Fibroblast of lung (primary cell): ENCODE measurements around the gene TMEM242. TPM values are rescaled to one million over a fixed set of nuclear protein-coding genes. Genes with fewer than 3 reads are reported as not detected.

Experiments used
- DNase-seq, 2 donors: peaks; one replicate each; pipeline versions ENCODE4 v3.0.0 to v3.0.0-alpha.2; 2010; ENCODE audit warnings: low read depth in 2 of 2
- H2AFZ ChIP-seq: 2 replicates; pipeline ENCODE4 v1.5.1; 2012; ENCODE audit warnings: low read length, control low read depth, inconsistent platforms
- H3K27ac ChIP-seq: 2 replicates; pipeline ENCODE4 v1.5.1; 2011; ENCODE audit warnings: low read length, control low read depth; ENCODE audit not compliant: insufficient read depth
- H3K27me3 ChIP-seq: 2 replicates; pipeline ENCODE4 v1.5.1; 2011; ENCODE audit warnings: mild to moderate bottlenecking, low read length; ENCODE audit not compliant: control insufficient read depth, insufficient read depth
- H3K36me3 ChIP-seq: 2 replicates; pipeline ENCODE4 v1.5.1; 2011; ENCODE audit warnings: low read length; ENCODE audit not compliant: control insufficient read depth, insufficient read depth
- H3K4me1 ChIP-seq: 2 replicates; pipeline ENCODE4 v1.5.1; 2011; ENCODE audit warnings: low read length; ENCODE audit not compliant: control insufficient read depth, insufficient read depth; ENCODE audit errors: extremely low read depth
- H3K4me2 ChIP-seq: 2 replicates; pipeline ENCODE4 v1.5.1; 2011; ENCODE audit warnings: low read length, control low read depth; ENCODE audit not compliant: insufficient read depth; ENCODE audit errors: extremely low read depth
- H3K4me3 ChIP-seq, 4 experiments: fragments of 200-600 bp in 1 of 4; sonication (generic) in 1 of 4; replicated peaks in 1 of 4; 2 replicates each; pipeline ENCODE4 v1.5.1; 2011 to 2016; ENCODE audit warnings: low read length in 4 of 4, low read depth in 3 of 4, mild to moderate bottlenecking in 3 of 4, control low read depth in 2 of 4, inconsistent platforms in 1 of 4, mixed read lengths in 1 of 4; ENCODE audit not compliant: insufficient read depth in 1 of 4; ENCODE audit errors: control extremely low read depth in 1 of 4
- H3K79me2 ChIP-seq: 2 replicates; pipeline ENCODE4 v1.5.1; 2012; ENCODE audit warnings: mild to moderate bottlenecking, low read length, inconsistent platforms; ENCODE audit not compliant: control insufficient read depth, insufficient read depth
- H3K9ac ChIP-seq: 2 replicates; pipeline ENCODE4 v1.5.1; 2011; ENCODE audit warnings: mild to moderate bottlenecking, low read length, control low read depth; ENCODE audit not compliant: insufficient read depth
- H3K9me3 ChIP-seq: 2 replicates; pipeline ENCODE4 v1.5.1; 2012; ENCODE audit warnings: low read depth, low read length; ENCODE audit not compliant: control insufficient read depth, insufficient read depth
- H4K20me1 ChIP-seq: 2 replicates; pipeline ENCODE4 v1.5.1; 2011; ENCODE audit warnings: low read length; ENCODE audit not compliant: control insufficient read depth, insufficient read depth; ENCODE audit errors: extremely low read depth
- EZH2 ChIP-seq: IDR thresholded peaks from 2 replicates; pipeline ENCODE4 v1.5.1; 2012; ENCODE audit warnings: low read length, control low read depth, mild to moderate bottlenecking; ENCODE audit errors: missing control alignments
- polyA plus RNA-seq, 2 donors: library from polyadenylated mRNA; depleted of rRNA in 1 of 2; stranded (reverse) in 1 of 2; unstranded in 1 of 2; fragments of >200 nt; gene quantifications; 2 replicates each; pipeline ENCODE4 v1.2.1, GENCODE V29; 2011 to 2012; ENCODE audit warnings: missing spikeins in 1 of 2
- total RNA-seq: library from RNA; depleted of rRNA; stranded (reverse); fragments of >200 nt; gene quantifications from 2 replicates; pipeline ENCODE4 v1.2.1, GENCODE V29; 2014
- TF ChIP-seq, protein P1 (sequence below), 2 donors: IDR thresholded peaks in 1 of 2; conservative IDR thresholded peaks in 1 of 2; 1 replicate in 1 of 2; 2 replicates in 1 of 2; pipeline ENCODE4 v1.5.1; 2011 to 2012; ENCODE audit warnings: low read length in 2 of 2, control low read depth in 1 of 2, inconsistent platforms in 1 of 2, low read depth in 1 of 2, mild to moderate bottlenecking in 1 of 2

Gene TMEM242
- total and polyA plus RNA-seq, 2 donors (not counting 1 experiment from before 2014, with no cell fraction given), result 7.3 to 7.8 TPM

DNA sequence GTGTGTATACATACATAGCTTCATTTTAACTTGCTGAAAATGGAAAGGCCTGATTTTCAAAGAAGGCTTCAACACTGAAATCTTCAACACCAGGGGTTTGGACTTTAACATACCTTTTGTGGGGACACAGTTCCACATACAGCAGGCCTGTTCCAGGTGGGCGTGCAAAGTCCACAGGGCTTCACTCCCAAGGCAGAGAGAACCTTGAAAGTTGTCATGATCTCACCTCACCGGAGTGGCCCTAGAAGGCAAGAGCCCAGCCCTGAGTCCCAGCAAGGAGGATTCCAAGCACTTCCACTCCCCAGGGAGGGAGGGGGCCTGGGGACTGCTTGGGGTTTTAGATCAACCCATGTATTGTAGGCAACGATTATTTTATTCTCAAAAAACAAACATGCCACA is 47.2 kb downstream of the TMEM242 start:
- no peak overlapping the region for H3K4me3 ChIP-seq
- no peak for DNase-seq
- H3K9me3 ChIP-seq, result no peaks in the 10 kb centered on the region
- H3K36me3 ChIP-seq, result no peaks in the 10 kb centered on the region
- no peaks in the 10 kb centered on the region for H3K79me2 ChIP-seq
- TF ChIP-seq, protein P1, sequence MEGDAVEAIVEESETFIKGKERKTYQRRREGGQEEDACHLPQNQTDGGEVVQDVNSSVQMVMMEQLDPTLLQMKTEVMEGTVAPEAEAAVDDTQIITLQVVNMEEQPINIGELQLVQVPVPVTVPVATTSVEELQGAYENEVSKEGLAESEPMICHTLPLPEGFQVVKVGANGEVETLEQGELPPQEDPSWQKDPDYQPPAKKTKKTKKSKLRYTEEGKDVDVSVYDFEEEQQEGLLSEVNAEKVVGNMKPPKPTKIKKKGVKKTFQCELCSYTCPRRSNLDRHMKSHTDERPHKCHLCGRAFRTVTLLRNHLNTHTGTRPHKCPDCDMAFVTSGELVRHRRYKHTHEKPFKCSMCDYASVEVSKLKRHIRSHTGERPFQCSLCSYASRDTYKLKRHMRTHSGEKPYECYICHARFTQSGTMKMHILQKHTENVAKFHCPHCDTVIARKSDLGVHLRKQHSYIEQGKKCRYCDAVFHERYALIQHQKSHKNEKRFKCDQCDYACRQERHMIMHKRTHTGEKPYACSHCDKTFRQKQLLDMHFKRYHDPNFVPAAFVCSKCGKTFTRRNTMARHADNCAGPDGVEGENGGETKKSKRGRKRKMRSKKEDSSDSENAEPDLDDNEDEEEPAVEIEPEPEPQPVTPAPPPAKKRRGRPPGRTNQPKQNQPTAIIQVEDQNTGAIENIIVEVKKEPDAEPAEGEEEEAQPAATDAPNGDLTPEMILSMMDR (conservative IDR thresholded peaks at IDR 0.05 in 1 of 2, IDR thresholded peaks at IDR 0.05 in 1 of 2; ENCODE audit: low read depth in 1 of 2, low read length in 2 of 2), result no peak
- no peak for TF ChIP-seq EZH2
- H2AFZ ChIP-seq, result no peak overlapping the region
- H3K4me2 ChIP-seq, result no peak overlapping the region
- H3K9ac ChIP-seq, result no peak overlapping the region
- H3K4me1 ChIP-seq, result peaks cover 2% of the 10 kb centered on the region
- no peaks in the 10 kb centered on the region for H4K20me1 ChIP-seq
- H3K27me3 ChIP-seq, result no peaks in the 10 kb centered on the region
- H3K27ac ChIP-seq, result no peak overlapping the region

- TF ChIP-seq, protein P1 (conservative IDR thresholded peaks at IDR 0.05 in 1 of 2, IDR thresholded peaks at IDR 0.05 in 1 of 2; ENCODE audit: low read depth in 1 of 2, low read length in 2 of 2), result peak in 1 of 2 donors; percentile 38
- no peak for TF ChIP-seq EZH2
- Histone ChIP-seq H3K4me1 (peaks cover 2% of the 10 kb centered on the region), H3K27me3 (no peaks in the 10 kb centered on the region), H3K4me3 (peak overlapping the region; percentile 59 to 74 (median 65)), H4K20me1 (no peaks in the 10 kb centered on the region), H2AFZ (peak overlapping the region; percentile 92), H3K4me2 (peak overlapping the region; percentile 85), H3K79me2 (no peaks in the 10 kb centered on the region), H3K9me3 (no peaks in the 10 kb centered on the region), H3K36me3 (no peaks in the 10 kb centered on the region), H3K27ac (peak overlapping the region; percentile 59), H3K9ac (peak overlapping the region; percentile 74)
- DNase-seq, result peak; percentile 57 to 72
These were observed 48.7 kb downstream of the TMEM242 start for GRCh38 chr6:157274471-157275226.

DNA sequence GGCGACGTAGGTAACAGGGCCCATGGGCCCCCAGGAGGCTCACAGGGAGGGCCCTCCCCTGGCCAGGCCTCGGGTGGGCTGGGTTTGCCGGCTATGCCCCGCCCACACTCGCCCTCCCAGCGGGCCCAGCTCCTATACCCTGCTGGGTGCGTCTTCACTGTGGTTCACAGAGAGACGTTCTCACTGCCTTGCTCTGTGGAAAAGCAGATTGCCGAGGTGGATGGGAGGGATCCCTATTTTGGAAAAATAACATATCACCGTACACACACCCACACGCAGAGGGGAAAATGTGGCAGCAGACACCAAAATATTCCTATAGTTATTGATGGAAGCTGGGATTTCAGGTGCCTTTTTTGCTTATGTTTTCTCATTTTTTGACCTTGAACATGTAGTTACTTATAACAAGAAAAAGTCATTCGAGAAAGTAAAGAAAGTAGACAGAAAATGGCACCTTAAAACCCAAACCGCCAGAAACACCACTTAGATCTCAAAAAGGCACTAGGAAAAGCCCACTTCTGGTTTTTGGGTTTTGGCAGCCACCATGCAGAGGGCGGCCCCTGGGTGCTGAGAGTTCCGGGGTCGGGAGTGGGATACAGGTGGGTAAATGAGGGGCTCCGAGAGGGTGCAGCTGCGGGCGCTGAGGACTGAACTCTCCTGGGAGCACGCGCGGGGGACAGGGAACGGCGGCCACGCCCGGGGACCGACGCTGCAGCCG is 49.4 kb downstream of the TMEM242 start:
- Histone ChIP-seq H3K36me3 (no peaks in the 10 kb centered on the region), H3K27ac (no peak overlapping the region), H3K9ac (no peak overlapping the region), H2AFZ (peak overlapping the region; percentile 92), H3K4me2 (peak overlapping the region; percentile 85), H3K27me3 (no peaks in the 10 kb centered on the region), H4K20me1 (no peaks in the 10 kb centered on the region), H3K79me2 (no peaks in the 10 kb centered on the region), H3K9me3 (no peaks in the 10 kb centered on the region), H3K4me1 (peaks cover 2% of the 10 kb centered on the region), H3K4me3 (peak overlapping the region; percentile 59 to 74 (median 65))
- no peak for TF ChIP-seq EZH2
- TF ChIP-seq, protein P1 (conservative IDR thresholded peaks at IDR 0.05 in 1 of 2, IDR thresholded peaks at IDR 0.05 in 1 of 2; ENCODE audit: low read depth in 1 of 2, low read length in 2 of 2), result no peak
- DNase-seq, result peak; percentile 22 to 35
